MM.1S (cell line): ENCODE results near the gene C11orf21.

Source experiments
- DNase-seq: peaks from one replicate; pipeline ENCODE4 v3.0.0-alpha.2; 2015
- H2AFZ ChIP-seq: fragments of 300-600 bp; sonication (generic); 2 replicates; pipeline ENCODE4 v1.6.0; 2016; ENCODE audit warnings: antibody characterized with exemption, low read length
- H3F3A ChIP-seq: fragments of 300-600 bp; sonication (generic); 2 replicates; pipeline ENCODE4 v1.6.1; 2016; ENCODE audit warnings: mild to moderate bottlenecking, antibody characterized with exemption, low read length, moderate library complexity, mixed read lengths; ENCODE audit not compliant: insufficient read depth
- H3K27ac ChIP-seq: fragments of 300-600 bp; sonication (generic); 2 replicates; pipeline ENCODE4 v1.5.1; 2016; ENCODE audit warnings: mild to moderate bottlenecking, low read length
- H3K27me3 ChIP-seq: fragments of 300-600 bp; sonication (generic); replicated peaks from 2 replicates; pipeline ENCODE4 v1.6.0; 2016; ENCODE audit warnings: low read length; ENCODE audit not compliant: insufficient read depth
- H3K36me3 ChIP-seq: fragments of 300-600 bp; sonication (generic); replicated peaks from 2 replicates; pipeline ENCODE4 v1.6.1; 2016; ENCODE audit warnings: mild to moderate bottlenecking, low read length, mixed read lengths; ENCODE audit not compliant: insufficient read depth
- H3K4me1 ChIP-seq: fragments of 300-600 bp; sonication (generic); 2 replicates; pipeline ENCODE4 v1.6.1; 2016; ENCODE audit warnings: low read length, mixed read lengths
- H3K4me2 ChIP-seq: fragments of 300-600 bp; sonication (generic); 2 replicates; pipeline ENCODE4 v1.6.0; 2016; ENCODE audit warnings: low read depth, low read length
- H3K4me3 ChIP-seq: fragments of 300-600 bp; sonication (generic); 2 replicates; pipeline ENCODE4 v1.5.1; 2016; ENCODE audit warnings: low read length, mixed read lengths
- H3K79me2 ChIP-seq: fragments of 300-600 bp; sonication (generic); 2 replicates; pipeline ENCODE4 v1.6.1; 2016; ENCODE audit warnings: mixed run types, low read length, mixed read lengths
- H3K9ac ChIP-seq: fragments of 300-600 bp; sonication (generic); 2 replicates; pipeline ENCODE4 v1.6.1; 2016; ENCODE audit warnings: low read length, mixed read lengths
- H3K9me2 ChIP-seq: fragments of 300-600 bp; sonication (generic); replicated peaks from 2 replicates; pipeline ENCODE4 v1.6.1; 2016; ENCODE audit warnings: mild to moderate bottlenecking, low read length, mixed read lengths; ENCODE audit not compliant: insufficient read depth
- H3K9me3 ChIP-seq: fragments of 300-600 bp; sonication (generic); replicated peaks from 2 replicates; pipeline ENCODE4 v1.6.1; 2016; ENCODE audit warnings: mild to moderate bottlenecking, low read length, mixed read lengths; ENCODE audit not compliant: insufficient read depth
- H4K20me1 ChIP-seq: fragments of 300-600 bp; sonication (generic); 2 replicates; pipeline ENCODE4 v1.6.1; 2016; ENCODE audit warnings: mild to moderate bottlenecking, low read length, moderate library complexity, mixed read lengths; ENCODE audit not compliant: insufficient read depth
- CTCF ChIP-seq: fragments of 300-600 bp; sonication (generic); IDR thresholded peaks from 2 replicates; pipeline ENCODE4 v1.5.1; 2016; ENCODE audit warnings: antibody characterized with exemption, low read length, mixed read lengths
- EZH2 ChIP-seq: fragments of 300-600 bp; sonication (generic); optimal IDR thresholded peaks from 2 replicates; pipeline ENCODE3; 2017; ENCODE audit warnings: low read depth, mild to moderate bottlenecking, antibody characterized with exemption, low read length, mixed read lengths
- EZH2phosphoT487 ChIP-seq: fragments of 300-600 bp; sonication (generic); IDR thresholded peaks from 2 replicates; pipeline ENCODE4 v1.6.1; 2018; ENCODE audit warnings: antibody characterized with exemption, low read length

Gene C11orf21

GRCh38 chr11:2270322-2271076, 31.2 kb downstream of the C11orf21 start, which contains the start of gene ASCL2:
TSS of gene ASCL2 (minus strand) at chr11:2270588. CDS start at chr11:2270332, 256 bp downstream.
- Histone ChIP-seq H3K27ac (no peak within 1 kb of the TSS), H3K27me3 (peaks cover 65% of the 10 kb centered on the region), H2AFZ (no peak within 1 kb of the TSS), H4K20me1 (no peaks in the 10 kb centered on the region), H3F3A (no peaks in the 10 kb centered on the region), H3K9ac (no peak within 1 kb of the TSS), H3K9me2 (no peaks in the 10 kb centered on the region), H3K4me2 (no peak within 1 kb of the TSS), H3K4me3 (no peak within 1 kb of the TSS), H3K9me3 (no peaks in the 10 kb centered on the region), H3K4me1 (peaks cover 7% of the 10 kb centered on the region; the same call in 1 of the 2 replicates), H3K36me3 (no peaks in the 10 kb centered on the region), H3K79me2 (no peaks in the 10 kb centered on the region)
- no peak for DNase-seq
- no peak for TF ChIP-seq EZH2
- TF ChIP-seq CTCF, result no peak
- TF ChIP-seq EZH2phosphoT487, result no peak

- peaks cover 5% of the 10 kb centered on the region; the same call in 1 of the 2 replicates for H3F3A ChIP-seq
- no peaks in the 10 kb centered on the region for H4K20me1 ChIP-seq
- no peaks in the 10 kb centered on the region for H3K79me2 ChIP-seq
- H3K36me3 ChIP-seq, result no peaks in the 10 kb centered on the region
- no peak overlapping the region for H3K9ac ChIP-seq
- no peak overlapping the region for H3K4me3 ChIP-seq
- H3K4me2 ChIP-seq, result no peak overlapping the region
- H3K27me3 ChIP-seq, result peaks cover 64% of the 10 kb centered on the region
- H3K9me2 ChIP-seq, result no peaks in the 10 kb centered on the region
- no peak overlapping the region for H2AFZ ChIP-seq
- peaks cover 7% of the 10 kb centered on the region; the same call in 1 of the 2 replicates for H3K4me1 ChIP-seq
- H3K27ac ChIP-seq, result no peak overlapping the region
- no peaks in the 10 kb centered on the region for H3K9me3 ChIP-seq
- TF ChIP-seq CTCF, result no peak
- no peak for TF ChIP-seq EZH2
- no peak for TF ChIP-seq EZH2phosphoT487
- DNase-seq, result no peak
These were observed 32.0 kb downstream of the C11orf21 start for GRCh38 chr11:2269601-2270321.

- peaks cover 64% of the 10 kb centered on the region for H3K27me3 ChIP-seq
- H3K9me2 ChIP-seq, result no peaks in the 10 kb centered on the region
- H3K79me2 ChIP-seq, result no peaks in the 10 kb centered on the region
- H3K9me3 ChIP-seq, result no peaks in the 10 kb centered on the region
- H3K4me2 ChIP-seq, result no peak overlapping the region
- H3K27ac ChIP-seq, result no peak overlapping the region
- H3K9ac ChIP-seq, result no peak overlapping the region
- H3K4me1 ChIP-seq, result peaks cover 7% of the 10 kb centered on the region; the same call in 1 of the 2 replicates
- no peak for DNase-seq
- H3K4me3 ChIP-seq, result no peak overlapping the region
- TF ChIP-seq CTCF (no peak), EZH2 (no peak), EZH2phosphoT487 (no peak)
- H4K20me1 ChIP-seq, result no peaks in the 10 kb centered on the region
- H2AFZ ChIP-seq, result no peak overlapping the region
- H3F3A ChIP-seq, result peaks cover 5% of the 10 kb centered on the region; the same call in 1 of the 2 replicates
- H3K36me3 ChIP-seq, result no peaks in the 10 kb centered on the region
These were observed 32.8 kb downstream of the C11orf21 start for GRCh38 chr11:2268729-2269600.
